PC-3 (cell line): ENCODE data around the gene TOMM40L.

Experiments
- CTCF ChIP-seq: fragments of 300-600 bp; sonication (generic); conservative IDR thresholded peaks from 2 replicates; pipeline ENCODE4 v1.5.1; 2017; ENCODE audit warnings: antibody characterized with exemption, low read depth, mild to moderate bottlenecking, low read length
- EZH2 ChIP-seq: fragments of 300-600 bp; sonication (generic); IDR thresholded peaks from one replicate; pipeline ENCODE4 v1.6.1; 2017; ENCODE audit warnings: antibody characterized with exemption, mild to moderate bottlenecking, low read length; ENCODE audit not compliant: unreplicated experiment
- EZH2phosphoT487 ChIP-seq: fragments of 300-600 bp; sonication (generic); IDR thresholded peaks from 2 replicates; pipeline ENCODE4 v1.6.1; 2018; ENCODE audit warnings: mild to moderate bottlenecking, antibody characterized with exemption, low read length, borderline replicate concordance

GRCh38 chr1:161192476-161193465 is 33.1 kb upstream of the TOMM40L start:
- TF ChIP-seq CTCF (peak; percentile 96), EZH2 (no peak), EZH2phosphoT487 (no peak)
